AG09309 (cell line): ENCODE measurements around the gene MLYCD.

Experiments
- DNase-seq: peaks from one replicate; pipeline ENCODE4 v3.0.0-alpha.2; 2010; ENCODE audit warnings: low read depth
- H3K4me3 ChIP-seq: 2 replicates; pipeline ENCODE4 v1.5.1; 2011; ENCODE audit warnings: mild to moderate bottlenecking, low read depth, low read length, moderate library complexity; ENCODE audit not compliant: control insufficient read depth
- CTCF ChIP-seq: IDR thresholded peaks from 2 replicates; pipeline ENCODE4 v1.5.1; 2011; ENCODE audit warnings: mild to moderate bottlenecking, low read depth, low read length, inconsistent platforms; ENCODE audit not compliant: insufficient read depth, control insufficient read depth; ENCODE audit errors: missing control alignments

Gene MLYCD

DNA sequence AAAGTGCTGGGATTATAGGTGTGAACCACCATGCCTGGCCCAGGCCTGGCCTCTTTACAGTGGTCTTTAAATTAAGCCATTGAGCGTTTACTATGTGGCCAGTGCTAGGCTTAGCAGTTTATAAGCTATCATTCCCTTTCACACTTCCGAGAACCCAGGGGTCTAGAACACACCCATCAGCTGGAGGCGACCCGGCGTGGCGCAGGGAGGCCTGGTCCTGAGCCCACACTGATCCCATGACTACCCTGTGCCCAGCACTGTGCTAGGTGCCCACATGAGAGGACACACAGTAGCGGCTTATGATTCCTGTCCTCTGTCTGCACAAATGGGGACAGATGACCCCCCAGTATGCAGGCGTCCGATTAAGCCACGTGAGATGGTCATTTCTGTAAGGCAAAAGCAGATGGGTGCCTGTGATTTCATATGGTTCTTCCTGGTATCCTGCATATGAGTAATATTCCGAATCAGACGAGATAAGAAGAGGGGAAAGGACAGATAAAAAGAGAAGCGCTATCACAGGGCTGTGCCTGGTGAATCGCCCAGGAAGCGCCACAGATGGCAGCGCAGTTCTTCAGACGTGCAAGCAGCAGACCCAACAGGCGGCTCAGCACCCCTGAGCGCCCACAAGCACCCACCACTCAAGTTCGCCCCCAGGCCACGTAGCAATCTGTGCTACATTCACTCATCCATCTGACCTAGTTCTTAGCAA is 59.4 kb downstream of the MLYCD start:
- H3K4me3 ChIP-seq = no peak overlapping the region
- DNase-seq = no peak
- no peak for TF ChIP-seq CTCF

DNA sequence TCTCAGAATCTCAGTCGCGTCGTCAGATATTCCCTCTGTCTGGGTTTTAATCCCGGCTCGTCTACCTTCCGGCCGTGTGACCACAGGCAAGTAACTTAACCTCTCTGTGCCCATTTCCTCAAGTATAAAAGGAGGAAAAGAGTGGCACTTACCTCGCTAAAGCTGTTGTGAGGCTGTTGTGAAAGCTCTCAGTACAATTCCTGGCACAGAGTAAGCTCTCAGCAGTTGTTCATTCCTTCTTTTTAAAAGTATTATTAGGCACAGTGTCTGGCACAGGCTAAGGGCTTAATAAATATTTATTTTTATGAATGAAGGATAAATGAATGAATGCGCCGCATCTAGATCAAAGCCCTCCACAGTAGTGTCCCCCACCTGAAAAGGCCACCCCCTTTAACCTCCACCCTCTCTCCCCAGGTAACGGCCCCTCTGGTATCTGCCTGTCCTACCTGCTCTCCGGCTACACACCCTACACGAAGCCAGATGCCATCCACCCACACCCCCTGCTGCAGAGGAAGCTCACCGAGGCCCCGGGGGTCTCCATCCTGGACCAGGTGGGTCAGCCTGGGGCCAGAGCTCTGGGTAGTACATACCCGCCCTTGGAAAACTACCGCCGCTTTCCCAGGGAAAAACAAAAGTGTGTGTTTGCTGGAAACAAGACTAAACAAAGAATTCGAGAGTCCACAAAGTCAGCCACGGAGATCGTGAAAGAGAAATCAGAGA is 60.1 kb downstream of the MLYCD start:
- DNase-seq = no peak
- no peak for TF ChIP-seq CTCF
- no peak overlapping the region for H3K4me3 ChIP-seq

DNA sequence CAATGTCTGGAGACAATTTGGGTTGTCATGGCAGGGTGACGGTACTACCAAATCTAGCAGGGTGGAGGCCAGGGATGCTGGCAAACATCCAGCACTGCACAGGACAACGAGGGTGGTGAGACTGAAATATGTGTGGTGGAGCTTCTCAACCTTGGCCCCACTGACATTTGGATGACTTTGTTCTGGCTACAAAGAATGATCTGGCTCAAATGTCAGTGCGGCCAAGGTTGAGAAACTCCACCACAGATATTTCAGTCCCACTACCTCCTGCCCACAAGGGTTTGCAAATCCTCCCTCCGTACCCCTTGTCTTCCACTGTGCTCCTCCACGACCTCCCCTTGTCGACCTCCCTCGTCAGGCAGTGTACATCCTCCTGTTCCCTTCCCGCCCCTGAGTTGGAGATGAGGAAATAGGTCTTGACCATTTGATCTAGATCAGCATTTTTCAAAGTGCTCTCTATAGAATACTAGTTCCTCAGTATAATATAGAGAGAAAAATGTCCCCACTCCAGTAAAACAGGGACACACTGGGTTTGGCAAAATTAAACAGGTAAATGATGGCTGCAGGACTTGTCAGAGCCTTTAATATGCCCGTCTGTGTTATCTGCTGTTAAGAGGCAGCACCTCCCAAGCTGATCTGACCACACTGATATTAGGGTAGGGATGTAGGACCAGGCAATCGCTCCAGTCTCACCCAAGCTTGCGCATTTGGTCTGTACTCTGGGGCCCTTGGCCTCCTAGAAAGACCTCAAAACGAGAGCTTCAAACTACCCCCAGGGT is 60.9 kb downstream of the MLYCD start:
- no peak overlapping the region for H3K4me3 ChIP-seq
- TF ChIP-seq CTCF = no peak
- no peak for DNase-seq

- DNase-seq = no peak
- TF ChIP-seq CTCF = no peak
- no peak overlapping the region for H3K4me3 ChIP-seq
These were observed 61.8 kb downstream of the MLYCD start for GRCh38 chr16:83960521-83961249.

GRCh38 chr16:83961591-83961990 is 62.7 kb downstream of the MLYCD start:
- no peak overlapping the region for H3K4me3 ChIP-seq
- DNase-seq = no peak
- TF ChIP-seq CTCF = no peak
